GM10847 (cell line): ENCODE measurements around the gene TBC1D22A.

Experiments
- POLR2A ChIP-seq: IDR thresholded peaks from 2 replicates; pipeline ENCODE4 v1.6.1; 2011; ENCODE audit not compliant: insufficient read length; ENCODE audit errors: extremely low read depth

Gene TBC1D22A

GRCh38 chr22:46965555-46966494 is 203.4 kb downstream of the TBC1D22A start:
- TF ChIP-seq POLR2A: no peak

GRCh38 chr22:46966495-46966845 is 204.0 kb downstream of the TBC1D22A start:
- TF ChIP-seq POLR2A: no peak

GRCh38 chr22:46966846-46967245 is 204.4 kb downstream of the TBC1D22A start:
- TF ChIP-seq POLR2A: no peak

- TF ChIP-seq POLR2A: no peak
Measured at GRCh38 chr22:46967445-46968358, 205.3 kb downstream of the TBC1D22A start.

GRCh38 chr22:46968359-46968740 is 205.9 kb downstream of the TBC1D22A start:
- TF ChIP-seq POLR2A: no peak

GRCh38 chr22:46968848-46969247 is 206.4 kb downstream of the TBC1D22A start:
- no peak for TF ChIP-seq POLR2A

- TF ChIP-seq POLR2A: no peak
Measured at GRCh38 chr22:46969491-46969890, 207.0 kb downstream of the TBC1D22A start.

- no peak for TF ChIP-seq POLR2A
Measured at GRCh38 chr22:46969961-46970360, 207.5 kb downstream of the TBC1D22A start.

GRCh38 chr22:46970411-46971098 is 208.1 kb downstream of the TBC1D22A start:
- TF ChIP-seq POLR2A: no peak

GRCh38 chr22:46971099-46971763 is 208.8 kb downstream of the TBC1D22A start:
- no peak for TF ChIP-seq POLR2A

- TF ChIP-seq POLR2A: no peak
Measured at GRCh38 chr22:46971764-46972125, 209.3 kb downstream of the TBC1D22A start.

GRCh38 chr22:46972256-46972655 is 209.8 kb downstream of the TBC1D22A start:
- TF ChIP-seq POLR2A: no peak

- no peak for TF ChIP-seq POLR2A
Measured at GRCh38 chr22:46972901-46973831, 210.7 kb downstream of the TBC1D22A start.

- TF ChIP-seq POLR2A: no peak
Measured at GRCh38 chr22:46974077-46974476, 211.6 kb downstream of the TBC1D22A start.
